ENCODE data around the gene KRTAP12-1. TPM values are rescaled to one million over a fixed set of nuclear protein-coding genes. Genes with fewer than 3 reads are reported as not detected.

KRTAP12-1 gene
- total and polyA plus RNA-seq, 2 donors (not counting 1 experiment from before 2014, with no cell fraction given): not detected

- Mint-ChIP-seq H3K4me3 (no peak overlapping the region), H3K4me1 (no peaks in the 10 kb centered on the region), H3K27me3 (peaks cover 47% of the 10 kb centered on the region), H3K9me3 (ENCODE audit: insufficient read depth) (peaks cover 4% of the 10 kb centered on the region), H3K27ac (no peak overlapping the region)
- peaks cover 1 to 4% (median 4%) of the 10 kb centered on the region in 3 donors for H3K9me3 ChIP-seq (ENCODE audit: control extremely low read depth in 1 of 3, control insufficient read depth in 2 of 3, insufficient read depth in 1 of 3, low read length in 2 of 3)
- H3K9ac ChIP-seq (ENCODE audit: low read length): no peak overlapping the region
- H3K4me2 ChIP-seq (replicated peaks; ENCODE audit: low read depth, low read length, poor library complexity, severe bottlenecking): no peak overlapping the region
- H4K20me1 ChIP-seq (ENCODE audit: control insufficient read depth, insufficient read depth, low read length, poor library complexity, severe bottlenecking): no peaks in the 10 kb centered on the region
- DNase-seq (no peak), ATAC-seq (ENCODE audit: low read depth) (no peak)
- ChIA-PET POLR2A (no interaction called here), CTCF (no interaction called here)
- H3K27ac ChIP-seq (ENCODE audit: low read length in 2 of 2): no peak overlapping the region
- no peaks in the 10 kb centered on the region for H3K36me3 ChIP-seq (replicated peaks in 1 of 2; ENCODE audit: control extremely low read depth in 1 of 2, control insufficient read depth in 1 of 2, extremely low read depth in 1 of 2, insufficient read depth in 2 of 2, low read length in 1 of 2)
- no peaks in the 10 kb centered on the region for H3K79me2 ChIP-seq (ENCODE audit: control insufficient read depth, insufficient read depth, low read length)
- H3K4me1 ChIP-seq (ENCODE audit: control insufficient read depth in 2 of 2, insufficient read depth in 2 of 2, low read length in 2 of 2): no peaks in the 10 kb centered on the region
- no peak overlapping the region for H2AFZ ChIP-seq (ENCODE audit: insufficient read depth, low read depth, low read length, poor library complexity, severe bottlenecking)
- H3K27me3 ChIP-seq (replicated peaks in 1 of 4; ENCODE audit: control extremely low read depth in 1 of 4, control insufficient read depth in 3 of 4, insufficient read depth in 4 of 4, low read length in 3 of 4): peaks cover 0 to 8% (median 1%) of the 10 kb centered on the region in 4 experiments
- no peak overlapping the region for H3K4me3 ChIP-seq (ENCODE audit: control extremely low read depth in 1 of 5, extremely low read depth in 1 of 5, insufficient read depth in 1 of 5, low read depth in 2 of 5, low read length in 4 of 5)
- intact Hi-C loops (cut with micrococcal nuclease): no loop called here
- WGBS (ENCODE audit: insufficient coverage): 97% methylated on average over 6 of the region's 13 CpGs
- TF ChIP-seq EZH2 (IDR thresholded peaks at IDR 0.05; ENCODE audit: borderline replicate concordance, insufficient read depth, low read depth, low read length, poor library complexity, severe bottlenecking) (no peak), CTCF (IDR thresholded peaks at IDR 0.05) (no peak)
Observed at GRCh38 chr21:44677881-44678280, 4.1 kb downstream of the KRTAP12-1 start.

GRCh38 chr21:44671911-44672310 lies 10.1 kb downstream of the KRTAP12-1 start:
- no peak overlapping the region for H3K4me3 Mint-ChIP-seq
- no CpG with 5 or more reads among the region's 1 CpG for WGBS (ENCODE audit: insufficient coverage)
- H3K4me3 ChIP-seq (ENCODE audit: control extremely low read depth in 1 of 5, extremely low read depth in 1 of 5, insufficient read depth in 1 of 5, low read depth in 2 of 5, low read length in 4 of 5): no peak overlapping the region
- H2AFZ ChIP-seq (ENCODE audit: insufficient read depth, low read depth, low read length, poor library complexity, severe bottlenecking): no peak overlapping the region
- DNase-seq: no peak
- peaks cover 1 to 33% (median 20%) of the 10 kb centered on the region in 3 donors for H3K9me3 ChIP-seq (ENCODE audit: control extremely low read depth in 1 of 3, control insufficient read depth in 2 of 3, insufficient read depth in 1 of 3, low read length in 2 of 3)
- no peak for ATAC-seq (ENCODE audit: low read depth)
- TF ChIP-seq CTCF (IDR thresholded peaks at IDR 0.05): no peak
- TF ChIP-seq EZH2 (IDR thresholded peaks at IDR 0.05; ENCODE audit: borderline replicate concordance, insufficient read depth, low read depth, low read length, poor library complexity, severe bottlenecking): no peak
- no peak overlapping the region for H3K27ac Mint-ChIP-seq
- no peaks in the 10 kb centered on the region for H3K4me1 ChIP-seq (ENCODE audit: control insufficient read depth in 2 of 2, insufficient read depth in 2 of 2, low read length in 2 of 2)
- peaks cover 0 to 19% (median 0%) of the 10 kb centered on the region in 4 experiments for H3K27me3 ChIP-seq (replicated peaks in 1 of 4; ENCODE audit: control extremely low read depth in 1 of 4, control insufficient read depth in 3 of 4, insufficient read depth in 4 of 4, low read length in 3 of 4)
- H3K4me1 Mint-ChIP-seq: no peaks in the 10 kb centered on the region
- ChIA-PET POLR2A (no interaction called here), CTCF (no interaction called here)
- H3K27ac ChIP-seq (ENCODE audit: low read length in 2 of 2): no peak overlapping the region
- H3K4me2 ChIP-seq (replicated peaks; ENCODE audit: low read depth, low read length, poor library complexity, severe bottlenecking): no peak overlapping the region
- no peaks in the 10 kb centered on the region for H4K20me1 ChIP-seq (ENCODE audit: control insufficient read depth, insufficient read depth, low read length, poor library complexity, severe bottlenecking)
- intact Hi-C loops (cut with micrococcal nuclease): no loop called here
- peaks cover 32% of the 10 kb centered on the region for H3K27me3 Mint-ChIP-seq
- H3K79me2 ChIP-seq (ENCODE audit: control insufficient read depth, insufficient read depth, low read length): no peaks in the 10 kb centered on the region
- H3K9me3 Mint-ChIP-seq (ENCODE audit: insufficient read depth): peaks cover 9% of the 10 kb centered on the region
- H3K9ac ChIP-seq (ENCODE audit: low read length): no peak overlapping the region
- H3K36me3 ChIP-seq (replicated peaks in 1 of 2; ENCODE audit: control extremely low read depth in 1 of 2, control insufficient read depth in 1 of 2, extremely low read depth in 1 of 2, insufficient read depth in 2 of 2, low read length in 1 of 2): no peaks in the 10 kb centered on the region
